GM23338 (cell line): Measurements from ENCODE around the gene FHIT.

Source experiments
- CTCF ChIP-seq, 2 experiments: fragments of 200-600 bp in 1 of 2; sonication (generic) in 1 of 2; conservative IDR thresholded peaks; 2 replicates each; pipeline versions ENCODE4 v1.5.1 to v1.6.1; 2016 to 2017; ENCODE audit warnings: antibody characterized with exemption in 2 of 2, low read depth in 2 of 2, mild to moderate bottlenecking in 2 of 2, moderate library complexity in 1 of 2
- ETS1 ChIP-seq: IDR thresholded peaks from 2 replicates; pipeline ENCODE4 v1.6.1; 2016; ENCODE audit warnings: antibody characterized with exemption
- EZH2 ChIP-seq: fragments of 200-600 bp; sonication (generic); IDR thresholded peaks from one replicate; pipeline ENCODE4 v1.8.0; 2017; ENCODE audit warnings: antibody characterized with exemption, mild to moderate bottlenecking, low read depth; ENCODE audit not compliant: unreplicated experiment
- POLR2AphosphoS5 ChIP-seq: IDR thresholded peaks from 2 replicates; pipeline ENCODE4 v1.6.1; 2016; ENCODE audit warnings: antibody characterized with exemption, low read depth
- REST ChIP-seq: IDR thresholded peaks from one replicate; pipeline ENCODE4 v1.6.1; 2018; ENCODE audit warnings: antibody characterized with exemption; ENCODE audit not compliant: unreplicated experiment

GRCh38 chr3:59904296-59904695 is 1347.0 kb downstream of the FHIT start:
- TF ChIP-seq CTCF (conservative IDR thresholded peaks at IDR 0.05; ENCODE audit: low read depth in 2 of 2) (no peak), ETS1 (no peak), REST (no peak), POLR2AphosphoS5 (no peak), EZH2 (no peak)
